Endothelial cell of umbilical vein (primary cell): Measurements from ENCODE around the gene CCDC106.

Experiments used
- EZH2 ChIP-seq: IDR thresholded peaks from 2 replicates; pipeline ENCODE4 v1.6.1; 2012; ENCODE audit warnings: borderline replicate concordance, low read depth, mild to moderate bottlenecking, moderate library complexity, low read length, inconsistent platforms; ENCODE audit not compliant: severe bottlenecking
- FOS ChIP-seq: IDR thresholded peaks from 2 replicates; pipeline ENCODE4 v1.6.1; 2011; ENCODE audit warnings: mild to moderate bottlenecking, low read length, moderate library complexity, borderline replicate concordance; ENCODE audit not compliant: insufficient read depth
- GATA2 ChIP-seq: IDR thresholded peaks from 2 replicates; pipeline ENCODE4 v1.7.0; 2011; ENCODE audit warnings: low read depth, mild to moderate bottlenecking, moderate library complexity, mixed read lengths, low read length; ENCODE audit not compliant: insufficient read length, insufficient read depth
- JUN ChIP-seq: IDR thresholded peaks from 2 replicates; pipeline ENCODE4 v1.6.1; 2011; ENCODE audit warnings: borderline replicate concordance, low read depth; ENCODE audit not compliant: insufficient read length, insufficient read depth
- MAX ChIP-seq: IDR thresholded peaks from 2 replicates; pipeline ENCODE4 v1.6.1; 2011; ENCODE audit not compliant: insufficient read depth, insufficient read length
- MYC ChIP-seq: IDR thresholded peaks from one replicate; pipeline ENCODE4 v1.6.1; 2011; ENCODE audit warnings: mild to moderate bottlenecking, low read depth, low read length
- POLR2A ChIP-seq: IDR thresholded peaks from 2 replicates; pipeline ENCODE4 v1.6.1; 2012; ENCODE audit warnings: low read depth, mild to moderate bottlenecking, control low read depth, low read length
- POLR2AphosphoS5 ChIP-seq: IDR thresholded peaks from 2 replicates; pipeline ENCODE4 v1.6.1; 2012; ENCODE audit warnings: low read depth, mild to moderate bottlenecking, control low read depth, low read length, moderate library complexity; ENCODE audit not compliant: insufficient read depth
- TF ChIP-seq, protein P1 (sequence below), 2 donors: IDR thresholded peaks; 1 replicate in 1 of 2; 2 replicates in 1 of 2; pipeline ENCODE4 v1.5.1; 2011; ENCODE audit warnings: low read length in 2 of 2, mild to moderate bottlenecking in 2 of 2, moderate library complexity in 2 of 2, control low read depth in 1 of 2, inconsistent platforms in 1 of 2, low read depth in 1 of 2; ENCODE audit not compliant: insufficient read depth in 1 of 2; ENCODE audit errors: extremely low read depth in 1 of 2

GRCh38 chr19:55675661-55676354, 27.8 kb downstream of the CCDC106 start:
- TF ChIP-seq POLR2AphosphoS5, result no peak
- TF ChIP-seq, protein P1, sequence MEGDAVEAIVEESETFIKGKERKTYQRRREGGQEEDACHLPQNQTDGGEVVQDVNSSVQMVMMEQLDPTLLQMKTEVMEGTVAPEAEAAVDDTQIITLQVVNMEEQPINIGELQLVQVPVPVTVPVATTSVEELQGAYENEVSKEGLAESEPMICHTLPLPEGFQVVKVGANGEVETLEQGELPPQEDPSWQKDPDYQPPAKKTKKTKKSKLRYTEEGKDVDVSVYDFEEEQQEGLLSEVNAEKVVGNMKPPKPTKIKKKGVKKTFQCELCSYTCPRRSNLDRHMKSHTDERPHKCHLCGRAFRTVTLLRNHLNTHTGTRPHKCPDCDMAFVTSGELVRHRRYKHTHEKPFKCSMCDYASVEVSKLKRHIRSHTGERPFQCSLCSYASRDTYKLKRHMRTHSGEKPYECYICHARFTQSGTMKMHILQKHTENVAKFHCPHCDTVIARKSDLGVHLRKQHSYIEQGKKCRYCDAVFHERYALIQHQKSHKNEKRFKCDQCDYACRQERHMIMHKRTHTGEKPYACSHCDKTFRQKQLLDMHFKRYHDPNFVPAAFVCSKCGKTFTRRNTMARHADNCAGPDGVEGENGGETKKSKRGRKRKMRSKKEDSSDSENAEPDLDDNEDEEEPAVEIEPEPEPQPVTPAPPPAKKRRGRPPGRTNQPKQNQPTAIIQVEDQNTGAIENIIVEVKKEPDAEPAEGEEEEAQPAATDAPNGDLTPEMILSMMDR (IDR thresholded peaks at IDR 0.05; ENCODE audit: extremely low read depth in 1 of 2, insufficient read depth in 1 of 2, low read depth in 1 of 2, low read length in 2 of 2), result no peak
- TF ChIP-seq MYC, result no peak
- no peak for TF ChIP-seq POLR2A
- no peak for TF ChIP-seq EZH2
- no peak for TF ChIP-seq MAX
- no peak for TF ChIP-seq GATA2
- no peak for TF ChIP-seq JUN
- TF ChIP-seq FOS, result no peak
